GM10847 (cell line): ENCODE results near the gene TMEM255B.

Experiments
- POLR2A ChIP-seq: IDR thresholded peaks from 2 replicates; pipeline ENCODE4 v1.6.1; 2011; ENCODE audit not compliant: insufficient read length; ENCODE audit errors: extremely low read depth

Gene TMEM255B

GRCh38 chr13:113732961-113733950 is 25.8 kb upstream of the TMEM255B start:
- no peak for TF ChIP-seq POLR2A

- TF ChIP-seq POLR2A, result no peak
Measured at GRCh38 chr13:113734099-113734825, 24.8 kb upstream of the TMEM255B start.

GRCh38 chr13:113734826-113735125 is 24.2 kb upstream of the TMEM255B start:
- no peak for TF ChIP-seq POLR2A

GRCh38 chr13:113735194-113735593 is 23.8 kb upstream of the TMEM255B start:
- TF ChIP-seq POLR2A, result no peak

- no peak for TF ChIP-seq POLR2A
Measured at GRCh38 chr13:113735750-113736149, 23.3 kb upstream of the TMEM255B start.

- no peak for TF ChIP-seq POLR2A
Measured at GRCh38 chr13:113736258-113736731, 22.7 kb upstream of the TMEM255B start.

- TF ChIP-seq POLR2A, result no peak
Measured at GRCh38 chr13:113737803-113738202, 21.2 kb upstream of the TMEM255B start.

GRCh38 chr13:113739527-113740285 is 19.3 kb upstream of the TMEM255B start:
- no peak for TF ChIP-seq POLR2A

- TF ChIP-seq POLR2A, result no peak
Measured at GRCh38 chr13:113740286-113740556, 18.8 kb upstream of the TMEM255B start.

- no peak for TF ChIP-seq POLR2A
Measured at GRCh38 chr13:113740661-113741060, 18.4 kb upstream of the TMEM255B start.

GRCh38 chr13:113741191-113741668 is 17.8 kb upstream of the TMEM255B start:
- TF ChIP-seq POLR2A, result no peak

GRCh38 chr13:113742000-113742441 is 17.0 kb upstream of the TMEM255B start:
- TF ChIP-seq POLR2A, result no peak

- no peak for TF ChIP-seq POLR2A
Measured at GRCh38 chr13:113742445-113743120, 16.4 kb upstream of the TMEM255B start.

GRCh38 chr13:113743366-113744195 is 15.4 kb upstream of the TMEM255B start:
- TF ChIP-seq POLR2A, result no peak

- no peak for TF ChIP-seq POLR2A
Measured at GRCh38 chr13:113744197-113745000, 14.6 kb upstream of the TMEM255B start.
